DMS 273 (cell line): ENCODE measurements around the gene FBLN1.

Experiments
- DNase-seq: peaks from one replicate; lab custom pipeline; 2025; ENCODE audit not compliant: unreplicated experiment; lab: John Stamatoyannopoulos, UW

Gene FBLN1

DNA sequence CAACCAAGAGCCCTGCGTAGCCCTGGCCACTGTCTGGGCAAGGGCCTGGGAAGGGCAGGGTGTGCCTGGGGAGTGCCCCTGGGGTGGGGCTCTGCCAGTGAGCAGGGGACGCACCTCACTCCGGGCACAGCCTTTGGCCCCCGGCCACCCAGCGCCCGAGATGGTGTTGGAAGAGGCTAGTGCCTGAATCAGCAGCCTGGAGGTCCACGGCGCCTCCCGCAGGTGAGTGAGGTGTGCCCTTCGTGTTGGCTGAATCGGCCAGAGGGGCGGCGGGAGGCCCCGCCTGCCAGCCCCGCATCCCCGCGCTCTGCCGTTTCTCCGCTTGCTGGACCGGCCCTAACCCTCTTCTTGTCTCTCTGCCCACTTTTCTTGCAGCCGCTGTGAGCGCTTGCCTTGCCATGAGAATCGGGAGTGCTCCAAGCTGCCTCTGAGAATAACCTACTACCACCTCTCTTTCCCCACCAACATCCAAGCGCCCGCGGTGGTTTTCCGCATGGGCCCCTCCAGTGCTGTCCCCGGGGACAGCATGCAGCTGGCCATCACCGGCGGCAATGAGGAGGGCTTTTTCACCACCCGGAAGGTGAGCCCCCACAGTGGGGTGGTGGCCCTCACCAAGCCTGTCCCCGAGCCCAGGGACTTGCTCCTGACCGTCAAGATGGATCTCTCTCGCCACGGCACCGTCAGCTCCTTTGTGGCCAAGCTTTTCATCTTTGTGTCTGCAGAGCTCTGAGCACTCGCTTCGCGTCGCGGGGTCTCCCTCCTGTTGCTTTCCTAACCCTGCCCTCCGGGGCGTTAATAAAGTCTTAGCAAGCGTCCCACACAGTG is 60.1 kb downstream of the FBLN1 start:
- DNase-seq: no peak

- no peak for DNase-seq
These were observed 60.8 kb downstream of the FBLN1 start for GRCh38 chr22:45563362-45564040.

DNA sequence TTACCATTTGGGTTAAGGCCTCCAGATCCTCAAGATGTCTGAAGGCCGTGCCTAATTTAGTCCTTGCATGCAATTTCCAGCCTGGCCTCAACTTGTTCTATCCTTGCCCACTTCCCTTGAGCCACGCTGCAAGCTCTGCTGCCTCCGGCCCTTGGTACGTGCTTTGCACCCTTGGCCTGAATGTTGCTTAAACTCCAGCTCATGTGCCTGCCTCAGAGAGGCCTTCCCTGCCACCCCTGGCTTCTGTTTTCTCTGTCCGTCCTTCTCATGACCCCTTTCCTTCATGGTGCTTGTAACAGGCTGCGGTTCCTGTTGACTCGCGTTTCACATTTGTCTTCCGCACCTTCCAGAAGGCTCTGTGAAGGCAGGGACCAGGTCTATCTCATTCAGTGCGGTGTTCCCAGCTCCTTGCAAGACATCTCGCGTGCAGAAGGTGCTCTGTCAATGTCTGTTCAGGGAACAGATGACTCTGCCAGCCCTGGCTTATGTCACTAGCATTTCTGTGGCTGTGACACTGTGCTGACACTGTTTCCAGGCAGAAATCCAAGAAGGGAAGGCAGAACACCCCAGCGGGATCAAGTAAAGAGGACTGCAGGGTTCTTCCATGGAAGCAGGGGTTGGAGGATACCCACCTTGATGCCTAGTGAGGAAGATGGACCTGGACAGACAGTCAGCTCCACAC is 61.8 kb downstream of the FBLN1 start:
- no peak for DNase-seq

DNA sequence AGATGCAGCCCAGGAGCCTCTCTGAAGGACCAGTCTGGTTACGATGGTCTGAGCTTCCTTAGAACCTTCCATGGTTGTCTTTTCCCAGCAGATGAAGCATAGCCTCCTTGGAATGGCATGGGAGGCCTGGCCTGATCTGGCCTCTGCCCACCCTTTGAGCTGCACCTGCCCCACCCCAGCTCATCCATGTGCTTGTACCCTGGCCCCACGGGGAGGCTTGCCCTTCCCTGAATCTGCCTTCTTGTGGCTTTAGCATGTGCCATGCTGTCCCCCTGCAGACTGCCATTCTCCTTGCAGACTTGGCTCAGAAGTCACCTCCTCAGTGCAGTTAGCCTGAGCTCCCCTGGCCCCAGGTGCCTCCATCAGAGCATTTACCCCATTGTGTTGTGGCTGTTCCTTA is 62.5 kb downstream of the FBLN1 start:
- no peak for DNase-seq

- no peak for DNase-seq
These were observed 63.3 kb downstream of the FBLN1 start for GRCh38 chr22:45565973-45566372.

DNA sequence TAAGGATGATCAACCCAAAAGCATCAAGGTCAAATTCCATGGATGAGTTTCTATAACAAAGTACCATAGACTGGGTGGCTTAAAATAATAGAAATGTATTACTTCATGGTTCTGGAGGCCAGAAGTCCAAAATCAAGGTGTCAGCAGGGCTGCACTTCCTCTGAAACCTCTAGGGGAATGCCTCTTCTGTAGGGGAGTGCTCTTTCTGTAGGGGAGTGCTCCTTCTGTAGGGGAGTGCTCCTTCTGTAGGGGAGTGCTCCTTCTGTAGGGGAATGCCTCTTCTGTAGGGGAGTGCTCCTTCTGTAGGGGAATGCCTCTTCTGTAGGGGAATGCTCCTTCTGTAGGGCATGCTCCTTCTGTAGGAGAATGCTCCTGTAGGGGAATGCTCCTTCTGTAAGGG is 65.5 kb downstream of the FBLN1 start:
- no peak for DNase-seq

GRCh38 chr22:45571089-45571488 is 68.4 kb downstream of the FBLN1 start:
- no peak for DNase-seq

GRCh38 chr22:45572444-45572843 is 69.8 kb downstream of the FBLN1 start:
- no peak for DNase-seq

DNA sequence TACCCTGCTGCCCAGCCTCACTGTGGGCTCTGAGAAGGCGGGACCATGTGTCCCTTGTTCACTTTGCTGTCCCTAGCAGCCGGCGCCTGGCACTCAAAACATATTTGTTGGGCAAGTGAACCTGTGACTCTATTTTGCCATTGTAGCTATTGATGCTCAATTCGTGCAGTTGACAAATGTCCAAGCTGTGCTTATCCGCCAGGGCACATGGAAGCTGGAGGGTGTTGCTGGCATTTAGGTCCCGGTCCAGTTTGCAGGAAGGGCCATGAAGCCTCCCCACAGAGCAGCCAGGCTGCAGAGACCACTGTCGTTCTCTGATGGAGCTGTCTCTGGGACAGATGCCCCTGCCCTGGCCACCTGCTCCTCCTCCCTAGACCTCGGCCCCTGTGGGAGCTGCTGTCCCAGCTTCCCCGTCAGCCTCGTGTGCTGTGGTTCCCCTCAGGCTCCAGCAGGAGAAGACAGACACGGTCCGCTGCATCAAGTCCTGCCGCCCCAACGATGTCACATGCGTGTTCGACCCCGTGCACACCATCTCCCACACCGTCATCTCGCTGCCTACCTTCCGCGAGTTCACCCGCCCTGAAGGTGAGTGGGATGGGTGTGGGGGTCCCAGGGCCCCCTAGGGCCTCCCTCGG is 71.5 kb downstream of the FBLN1 start:
- DNase-seq: peak; percentile 19

GRCh38 chr22:45575173-45575572 is 72.5 kb downstream of the FBLN1 start:
- no peak for DNase-seq

- DNase-seq: no peak
These were observed 73.1 kb downstream of the FBLN1 start for GRCh38 chr22:45575607-45576272.

DNA sequence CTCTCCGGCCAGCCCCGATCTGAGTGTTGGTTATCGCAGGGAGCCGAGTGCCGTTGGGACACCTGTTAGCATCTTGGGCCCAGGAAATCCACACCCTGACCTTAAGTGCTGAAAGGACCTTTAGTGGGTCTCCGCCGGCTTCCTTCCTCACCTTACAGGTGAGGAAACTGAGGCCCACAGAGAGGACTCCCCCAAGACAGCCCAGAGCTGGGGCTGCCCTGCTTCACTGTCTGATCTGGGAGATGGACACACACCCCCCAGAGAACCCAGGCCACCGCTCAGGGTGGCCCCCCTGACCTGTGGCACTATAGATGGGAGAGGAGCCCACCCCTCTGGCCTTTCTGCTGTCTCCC is 73.6 kb downstream of the FBLN1 start:
- DNase-seq: no peak

- DNase-seq: no peak
These were observed 74.2 kb downstream of the FBLN1 start for GRCh38 chr22:45576730-45577464.

GRCh38 chr22:45577746-45578523 is 75.3 kb downstream of the FBLN1 start:
- peak; percentile 91 for DNase-seq

GRCh38 chr22:45578524-45579147 is 76.0 kb downstream of the FBLN1 start:
- DNase-seq: no peak

GRCh38 chr22:45579306-45579705 is 76.6 kb downstream of the FBLN1 start:
- no peak for DNase-seq

- DNase-seq: no peak
These were observed 77.4 kb downstream of the FBLN1 start for GRCh38 chr22:45579806-45580725.

- DNase-seq: no peak
These were observed 78.2 kb downstream of the FBLN1 start for GRCh38 chr22:45580726-45581381.
